Subcutaneous abdominal adipose tissue (tissue), 5 donors: ENCODE measurements around the gene ELMO2.

Experiments used
- H3K27ac ChIP-seq: one replicate; pipeline ENCODE4 v1.7.0; 2013; ENCODE audit warnings: low read depth, mild to moderate bottlenecking, inconsistent platforms, low read length, moderate library complexity
- H3K27me3 ChIP-seq, 5 donors: one replicate each; pipeline ENCODE4 v1.7.0; 2013; ENCODE audit warnings: low read length in 5 of 5, inconsistent platforms in 1 of 5; ENCODE audit not compliant: control insufficient read depth in 5 of 5, insufficient read depth in 4 of 5
- H3K36me3 ChIP-seq, 5 donors: one replicate each; pipeline ENCODE4 v1.7.0; 2013; ENCODE audit warnings: low read length in 5 of 5; ENCODE audit not compliant: control insufficient read depth in 5 of 5, insufficient read depth in 5 of 5
- H3K4me1 ChIP-seq, 5 donors: one replicate each; pipeline ENCODE4 v1.7.0; 2013; ENCODE audit warnings: low read length in 5 of 5, mild to moderate bottlenecking in 3 of 5, moderate library complexity in 1 of 5; ENCODE audit not compliant: control insufficient read depth in 5 of 5, insufficient read depth in 5 of 5
- H3K4me3 ChIP-seq, 5 donors: one replicate each; pipeline ENCODE4 v1.7.0; 2013; ENCODE audit warnings: low read length in 5 of 5, low read depth in 1 of 5
- H3K9ac ChIP-seq, 5 donors: one replicate each; pipeline ENCODE4 v1.7.0; 2013; ENCODE audit warnings: low read length in 5 of 5, mild to moderate bottlenecking in 4 of 5, moderate library complexity in 3 of 5
- H3K9me3 ChIP-seq, 5 donors: one replicate each; pipeline ENCODE4 v1.7.0; 2013; ENCODE audit warnings: low read length in 5 of 5; ENCODE audit not compliant: control insufficient read depth in 5 of 5
- donor health status: healthy.
- donor health status: healthy.
- donor health status: healthy.
- donor health status: healthy.
- donor health status: healthy.

ELMO2 gene

GRCh38 chr20:46355778-46356177 is 50.6 kb downstream of the ELMO2 start:
- H3K4me3 ChIP-seq: no peak overlapping the region
- no peaks in the 10 kb centered on the region for H3K9me3 ChIP-seq
- no peak overlapping the region for H3K27ac ChIP-seq
- H3K36me3 ChIP-seq: peaks cover 0 to 49% (median 22%) of the 10 kb centered on the region in 5 donors
- peak overlapping the region in 1 of 5 donors; percentile 12 for H3K9ac ChIP-seq
- H3K27me3 ChIP-seq: no peaks in the 10 kb centered on the region
- H3K4me1 ChIP-seq: peaks cover 11 to 46% (median 36%) of the 10 kb centered on the region in 5 donors

GRCh38 chr20:46354920-46355654 is 51.3 kb downstream of the ELMO2 start:
- peaks cover 11 to 45% (median 34%) of the 10 kb centered on the region in 5 donors for H3K4me1 ChIP-seq
- H3K36me3 ChIP-seq: peaks cover 0 to 56% (median 28%) of the 10 kb centered on the region in 5 donors
- no peak overlapping the region for H3K9ac ChIP-seq
- H3K4me3 ChIP-seq: no peak overlapping the region
- no peaks in the 10 kb centered on the region for H3K9me3 ChIP-seq
- H3K27me3 ChIP-seq: no peaks in the 10 kb centered on the region
- H3K27ac ChIP-seq: no peak overlapping the region

GRCh38 chr20:46354207-46354555 is 52.2 kb downstream of the ELMO2 start:
- Histone ChIP-seq H3K4me1 (peaks cover 5 to 44% (median 25%) of the 10 kb centered on the region in 5 donors), H3K36me3 (peaks cover 0 to 62% (median 32%) of the 10 kb centered on the region in 5 donors), H3K9ac (no peak overlapping the region)

GRCh38 chr20:46353500-46354206 is 52.8 kb downstream of the ELMO2 start:
- no peak overlapping the region for H3K27ac ChIP-seq
- peaks cover 4 to 44% (median 25%) of the 10 kb centered on the region in 5 donors for H3K4me1 ChIP-seq
- peaks cover 0 to 63% (median 31%) of the 10 kb centered on the region in 5 donors for H3K36me3 ChIP-seq
- H3K9ac ChIP-seq: no peak overlapping the region
- no peaks in the 10 kb centered on the region for H3K27me3 ChIP-seq
- H3K9me3 ChIP-seq: no peaks in the 10 kb centered on the region
- H3K4me3 ChIP-seq: no peak overlapping the region

More at GRCh38 chr20:46354207-46354555, 52.2 kb downstream of the ELMO2 start:
- H3K9me3 ChIP-seq: no peaks in the 10 kb centered on the region
- H3K27me3 ChIP-seq: no peaks in the 10 kb centered on the region
- H3K4me3 ChIP-seq: no peak overlapping the region
- H3K27ac ChIP-seq: no peak overlapping the region

GRCh38 chr20:46352370-46352938 is 54.0 kb downstream of the ELMO2 start:
- H3K27ac ChIP-seq: no peak overlapping the region
- no peak overlapping the region for H3K9ac ChIP-seq
- peaks cover 0 to 61% (median 28%) of the 10 kb centered on the region in 5 donors for H3K36me3 ChIP-seq
- peaks cover 2 to 39% (median 25%) of the 10 kb centered on the region in 5 donors for H3K4me1 ChIP-seq
- H3K4me3 ChIP-seq: no peak overlapping the region
- no peaks in the 10 kb centered on the region for H3K9me3 ChIP-seq
- no peaks in the 10 kb centered on the region for H3K27me3 ChIP-seq

GRCh38 chr20:46351357-46352058 is 54.9 kb downstream of the ELMO2 start:
- H3K9ac ChIP-seq: peak overlapping the region in 1 of 5 donors; percentile 16
- peaks cover 0 to 65% (median 28%) of the 10 kb centered on the region in 5 donors for H3K36me3 ChIP-seq
- H3K27me3 ChIP-seq: no peaks in the 10 kb centered on the region
- H3K27ac ChIP-seq: no peak overlapping the region
- H3K4me3 ChIP-seq: no peak overlapping the region
- no peaks in the 10 kb centered on the region for H3K9me3 ChIP-seq
- peaks cover 0 to 30% (median 16%) of the 10 kb centered on the region in 5 donors for H3K4me1 ChIP-seq

GRCh38 chr20:46350986-46351267 is 55.5 kb downstream of the ELMO2 start:
- H3K36me3 ChIP-seq: peaks cover 0 to 60% (median 28%) of the 10 kb centered on the region in 5 donors
- H3K9me3 ChIP-seq: no peaks in the 10 kb centered on the region
- H3K27me3 ChIP-seq: no peaks in the 10 kb centered on the region
- peak overlapping the region in 1 of 5 donors; percentile 16 for H3K9ac ChIP-seq
- peaks cover 0 to 24% (median 13%) of the 10 kb centered on the region in 5 donors for H3K4me1 ChIP-seq
- H3K27ac ChIP-seq: no peak overlapping the region
- no peak overlapping the region for H3K4me3 ChIP-seq

- H3K4me1 ChIP-seq: peaks cover 0 to 23% (median 13%) of the 10 kb centered on the region in 5 donors
- H3K4me3 ChIP-seq: no peak overlapping the region
- no peaks in the 10 kb centered on the region for H3K27me3 ChIP-seq
- H3K9ac ChIP-seq: peak overlapping the region in 1 of 5 donors; percentile 26
- no peaks in the 10 kb centered on the region for H3K9me3 ChIP-seq
- H3K27ac ChIP-seq: no peak overlapping the region
- peaks cover 0 to 55% (median 28%) of the 10 kb centered on the region in 5 donors for H3K36me3 ChIP-seq
Measured at GRCh38 chr20:46350201-46350985, 56.0 kb downstream of the ELMO2 start.

- H3K4me1 ChIP-seq: peaks cover 0 to 23% (median 13%) of the 10 kb centered on the region in 5 donors
- no peaks in the 10 kb centered on the region for H3K9me3 ChIP-seq
- H3K4me3 ChIP-seq: no peak overlapping the region
- peaks cover 0 to 50% (median 26%) of the 10 kb centered on the region in 5 donors for H3K36me3 ChIP-seq
- no peaks in the 10 kb centered on the region for H3K27me3 ChIP-seq
- no peak overlapping the region for H3K9ac ChIP-seq
- H3K27ac ChIP-seq: peak overlapping the region; percentile 18
Measured at GRCh38 chr20:46349742-46350056, 56.7 kb downstream of the ELMO2 start.
